ENCODE results near the gene C12orf60. TPM values are rescaled to one million over a fixed set of nuclear protein-coding genes. Genes with fewer than 3 reads are reported as not detected.

Gene C12orf60
- total RNA-seq, 1 experiment from 2014 or later: 1.9 TPM

DNA sequence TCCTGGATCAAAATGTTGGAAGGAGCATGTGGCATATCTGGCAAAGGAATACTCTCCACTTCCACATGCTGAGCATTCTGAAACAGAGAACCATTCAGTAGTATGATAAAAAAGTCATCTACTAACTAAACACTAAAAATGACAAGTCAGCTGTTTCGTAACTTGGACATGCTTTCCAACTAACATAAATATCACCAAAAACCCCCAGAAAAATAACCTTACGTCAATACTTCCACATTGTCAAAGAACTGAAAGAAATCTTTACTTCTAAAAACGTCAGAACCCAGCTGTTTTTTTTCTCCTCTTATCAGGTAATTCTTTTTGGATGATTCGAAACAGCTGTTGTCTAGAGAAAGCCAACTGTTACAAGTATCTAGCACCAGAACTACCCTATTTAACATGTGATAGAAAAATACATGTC, 8.4 kb upstream of the C12orf60 start:
- no peaks in the 10 kb centered on the region for H3K9me3 Mint-ChIP-seq
- H3K79me2 ChIP-seq (ENCODE audit: insufficient read depth, low read length): peaks cover 4% of the 10 kb centered on the region

More for the DNA sequence above, 8.4 kb upstream of the C12orf60 start:
- Histone ChIP-seq H3K14ac (ENCODE audit: insufficient read depth, low read length) (no peak overlapping the region), H3K18ac (ENCODE audit: insufficient read length, low read depth, low read length) (no peak overlapping the region), H3K56ac (ENCODE audit: insufficient read length, low read depth, low read length) (no peak overlapping the region), H3K9me3 (ENCODE audit: control insufficient read depth, low read depth, low read length) (no peaks in the 10 kb centered on the region), H3K9ac (ENCODE audit: extremely low read depth, insufficient read length, low read length) (no peak overlapping the region), H3K4me1 (ENCODE audit: insufficient read depth, low read length) (no peaks in the 10 kb centered on the region), H3K4ac (ENCODE audit: low read depth, low read length) (no peak overlapping the region), H2BK120ac (ENCODE audit: low read depth, low read length, poor library complexity, severe bottlenecking) (no peak overlapping the region), H3K27ac (ENCODE audit: insufficient read length, low read depth, low read length) (no peak overlapping the region), H2AK5ac (ENCODE audit: insufficient read length, low read length) (no peak overlapping the region), H4K8ac (replicated peaks; ENCODE audit: insufficient read length, low read depth, low read length) (no peak overlapping the region), H2AFZ (ENCODE audit: low read length) (no peak overlapping the region), H2BK15ac (ENCODE audit: low read depth, low read length) (no peak overlapping the region), H4K5ac (ENCODE audit: insufficient read length, low read depth, low read length) (no peak overlapping the region), H3K23ac (ENCODE audit: insufficient read length, low read depth, low read length) (no peak overlapping the region), H4K91ac (ENCODE audit: insufficient read length, low read depth, low read length) (no peak overlapping the region), H3K27me3 (ENCODE audit: insufficient read depth, low read length) (no peaks in the 10 kb centered on the region), H3T11ph (ENCODE audit: low read length) (no peak overlapping the region), H3K79me1 (ENCODE audit: insufficient read depth, low read depth, low read length, poor library complexity, severe bottlenecking) (peaks cover 3% of the 10 kb centered on the region), H3K4me2 (ENCODE audit: insufficient read depth, insufficient read length, low read length) (no peak overlapping the region), H2BK12ac (ENCODE audit: insufficient read length, low read depth, low read length) (no peak overlapping the region), H2BK5ac (ENCODE audit: insufficient read length, low read length) (no peak overlapping the region), H3K23me2 (ENCODE audit: insufficient read length, low read depth, low read length, poor library complexity, severe bottlenecking) (no peaks in the 10 kb centered on the region), H4K20me1 (ENCODE audit: control insufficient read depth, insufficient read depth, insufficient read length) (no peaks in the 10 kb centered on the region), H2BK20ac (ENCODE audit: low read depth, low read length, poor library complexity, severe bottlenecking) (no peak overlapping the region)
- no peak for DNase-seq
- no peak for TF ChIP-seq CTCF (conservative IDR thresholded peaks at IDR 0.05)
- Mint-ChIP-seq H3K4me3 (no peak overlapping the region), H3K27me3 (ENCODE audit: low read depth) (no peaks in the 10 kb centered on the region), H3K27ac (no peak overlapping the region), H3K4me1 (no peaks in the 10 kb centered on the region), H3K36me3 (ENCODE audit: insufficient read depth in 1 of 3, low read depth in 3 of 3) (peaks cover 45 to 83% (median 81%) of the 10 kb centered on the region in 3 experiments)
- WGBS (ENCODE audit: extremely low coverage, insufficient read length, low lambda C conversion rate): 100% methylated on average over 1 of the region's 4 CpGs
